Occipital lobe (tissue), 2 donors: Measurements from ENCODE around the gene SELENOM. TPM values are rescaled to one million over a fixed set of nuclear protein-coding genes. Genes with fewer than 3 reads are reported as not detected.
A peak's percentile ranks its signal among the peaks of the same experiment; 100 is the strongest.
"Not testable (repeated sequence)": the region's sequence is repeated elsewhere in the genome, so short reads cannot be mapped to it uniquely, and the experiment has no call there.

Experiments
- DNase-seq: peaks from one replicate; lab custom pipeline; 2025; lab: John Stamatoyannopoulos, UW
- total RNA-seq: library from RNA; depleted of rRNA; stranded (reverse); fragments of >200 nt; gene quantifications from one replicate; pipeline ENCODE4 v1.2.3, GENCODE V29; 2014

SELENOM gene
- total RNA-seq, 1 donor from 2014 or later, result 13.9 TPM

- no peak for DNase-seq
Measured at GRCh38 chr22:31079095-31079642, 28.2 kb downstream of the SELENOM start.

- not testable (repeated sequence) for DNase-seq
Measured at GRCh38 chr22:31078389-31078788, 29.0 kb downstream of the SELENOM start.

- DNase-seq, result no peak
Measured at GRCh38 chr22:31077681-31078080, 29.7 kb downstream of the SELENOM start.

GRCh38 chr22:31075961-31076360, 31.4 kb downstream of the SELENOM start:
- no peak for DNase-seq

GRCh38 chr22:31073545-31074145, 33.7 kb downstream of the SELENOM start:
- not testable (repeated sequence) for DNase-seq

- not testable (repeated sequence) for DNase-seq
Measured at GRCh38 chr22:31073125-31073524, 34.2 kb downstream of the SELENOM start.

- not testable (repeated sequence) for DNase-seq
Measured at GRCh38 chr22:31069691-31070314, 37.6 kb downstream of the SELENOM start.

- DNase-seq, result no peak
Measured at GRCh38 chr22:31068970-31069369, 38.4 kb downstream of the SELENOM start.

GRCh38 chr22:31064369-31064768, 43.0 kb downstream of the SELENOM start:
- DNase-seq, result no peak

GRCh38 chr22:31062566-31063230, 44.7 kb downstream of the SELENOM start:
- DNase-seq, result no peak

GRCh38 chr22:31059663-31060062, 47.7 kb downstream of the SELENOM start:
- not testable (repeated sequence) for DNase-seq

- DNase-seq, result no peak
Measured at GRCh38 chr22:31056986-31057599, 50.3 kb downstream of the SELENOM start.

- peak; percentile 8 for DNase-seq
Measured at GRCh38 chr22:31055635-31056159, 51.7 kb downstream of the SELENOM start.

- DNase-seq, result no peak
Measured at GRCh38 chr22:31055117-31055634, 52.2 kb downstream of the SELENOM start.

Other genes starting within 250 kb of the SELENOM start
- 20.7 TPM for gene MORC2, start 138.8 kb downstream of the SELENOM start, total RNA-seq
- gene TUG1, start 138.3 kb downstream of the SELENOM start, total RNA-seq, result 85.2 TPM
- 9.8 TPM for gene SMTN, start 26.2 kb downstream of the SELENOM start, total RNA-seq
- 0.78 TPM for gene INPP5J, start 15.4 kb upstream of the SELENOM start, total RNA-seq
- not detected for gene PLA2G3, start 32.9 kb upstream of the SELENOM start, total RNA-seq
- gene RNF185, start 52.6 kb upstream of the SELENOM start, total RNA-seq, result 29.2 TPM
- 16.7 TPM for gene LIMK2, start 104.7 kb upstream of the SELENOM start, total RNA-seq
- 23.2 TPM for gene PIK3IP1, start 184.9 kb upstream of the SELENOM start, total RNA-seq
- gene PATZ1, start 238.8 kb upstream of the SELENOM start, total RNA-seq, result 29.9 TPM